HEK293T (cell line): ENCODE data around the gene TRAT1.

ENCODE experiments used
- FOXK2 ChIP-seq: fragments of 450-650 bp; IDR thresholded peaks from 2 replicates; pipeline ENCODE4 v1.6.1; 2016; ENCODE audit warnings: mild to moderate bottlenecking
- FOXM1 ChIP-seq: fragments of 450-650 bp; IDR thresholded peaks from 2 replicates; pipeline ENCODE4 v1.6.1; 2017; ENCODE audit warnings: mild to moderate bottlenecking, borderline replicate concordance
- HDGF ChIP-seq: fragments of 450-650 bp; IDR thresholded peaks from 2 replicates; pipeline ENCODE4 v1.6.1; 2017; ENCODE audit warnings: antibody characterized with exemption, borderline replicate concordance
- LEF1 ChIP-seq: fragments of 450-650 bp; IDR thresholded peaks from 2 replicates; pipeline ENCODE4 v1.6.1; 2017; ENCODE audit warnings: mild to moderate bottlenecking, borderline replicate concordance
- NFRKB ChIP-seq: fragments of 450-650 bp; IDR thresholded peaks from 2 replicates; pipeline ENCODE4 v1.6.1; 2016; ENCODE audit warnings: mild to moderate bottlenecking, moderate library complexity
- PKNOX1 ChIP-seq: fragments of 450-650 bp; IDR thresholded peaks from 2 replicates; pipeline ENCODE4 v1.6.1; 2016
- SP1 ChIP-seq: fragments of 450-650 bp; IDR thresholded peaks from 2 replicates; pipeline ENCODE4 v1.6.1; 2017
- SUZ12 ChIP-seq: fragments of 450-650 bp; IDR thresholded peaks from 2 replicates; pipeline ENCODE4 v1.6.1; 2016; ENCODE audit warnings: mild to moderate bottlenecking
- TARDBP ChIP-seq: fragments of 450-650 bp; IDR thresholded peaks from 2 replicates; pipeline ENCODE4 v1.6.1; 2016
- ZNF384 ChIP-seq: fragments of 450-650 bp; IDR thresholded peaks from 2 replicates; pipeline ENCODE4 v1.6.1; 2016

- no peak for TF ChIP-seq TARDBP
- no peak for TF ChIP-seq LEF1
- TF ChIP-seq FOXK2, result no peak
- TF ChIP-seq FOXM1, result no peak
- no peak for TF ChIP-seq HDGF
- TF ChIP-seq SP1, result no peak
- TF ChIP-seq ZNF384, result no peak
- no peak for TF ChIP-seq SUZ12
- no peak for TF ChIP-seq NFRKB
- TF ChIP-seq PKNOX1, result no peak
Observed at GRCh38 chr3:108830991-108831614, 8.5 kb downstream of the TRAT1 start.
